ENCODE measurements around the gene IL17F.
"Not testable (repeated sequence)": the region's sequence is repeated elsewhere in the genome, so short reads cannot be mapped to it uniquely, and the experiment has no call there.

IL17F gene

DNA sequence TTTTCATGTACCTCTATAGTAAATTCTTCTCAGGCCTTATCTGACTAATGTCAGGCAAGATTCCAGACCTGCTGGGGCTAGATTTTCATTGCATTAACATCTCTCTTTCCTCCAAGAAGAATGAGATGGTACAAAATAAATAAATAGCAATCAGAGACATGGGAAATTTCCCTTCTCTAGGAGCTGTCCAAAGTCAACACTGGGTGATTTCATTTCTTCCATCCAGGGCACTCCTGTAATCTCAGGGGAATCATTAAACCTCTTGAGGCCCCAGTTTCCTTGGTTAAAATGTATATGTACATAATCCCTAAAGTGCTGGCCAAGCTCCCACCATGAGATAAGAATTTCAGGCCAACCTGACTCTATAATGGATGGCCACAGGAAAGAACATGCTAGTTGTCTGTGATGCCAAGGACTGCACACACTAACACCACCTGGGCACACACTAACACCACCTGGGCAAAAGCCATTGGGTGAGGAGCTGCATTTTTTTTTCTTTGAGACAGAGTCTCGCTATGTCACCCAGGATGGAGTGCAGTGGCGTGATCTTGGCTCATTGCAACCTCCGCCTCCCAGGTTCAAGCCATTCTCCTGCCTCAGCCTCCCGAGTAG is 912 bp downstream of the IL17F start:
- DNase-seq: no peak

DNA sequence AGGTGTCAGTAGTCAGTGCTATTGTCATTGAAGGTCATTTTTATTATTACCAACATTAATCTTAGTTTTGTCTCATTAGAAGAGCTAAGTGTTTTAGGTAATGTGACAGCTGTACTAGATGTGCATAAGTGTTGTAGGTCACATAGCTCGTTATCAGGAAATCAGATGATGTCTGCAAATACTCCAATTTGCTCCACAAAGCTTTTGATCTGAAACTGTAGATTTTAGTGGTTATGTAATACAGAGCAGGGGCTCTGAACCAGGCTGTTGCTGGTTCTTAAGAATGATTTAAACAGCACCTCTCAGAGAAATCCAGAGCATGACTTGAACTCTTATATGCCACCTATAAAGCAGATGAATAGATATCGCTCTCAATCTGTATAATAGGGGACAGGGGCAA is 2.5 kb downstream of the IL17F start:
- DNase-seq: no peak

DNA sequence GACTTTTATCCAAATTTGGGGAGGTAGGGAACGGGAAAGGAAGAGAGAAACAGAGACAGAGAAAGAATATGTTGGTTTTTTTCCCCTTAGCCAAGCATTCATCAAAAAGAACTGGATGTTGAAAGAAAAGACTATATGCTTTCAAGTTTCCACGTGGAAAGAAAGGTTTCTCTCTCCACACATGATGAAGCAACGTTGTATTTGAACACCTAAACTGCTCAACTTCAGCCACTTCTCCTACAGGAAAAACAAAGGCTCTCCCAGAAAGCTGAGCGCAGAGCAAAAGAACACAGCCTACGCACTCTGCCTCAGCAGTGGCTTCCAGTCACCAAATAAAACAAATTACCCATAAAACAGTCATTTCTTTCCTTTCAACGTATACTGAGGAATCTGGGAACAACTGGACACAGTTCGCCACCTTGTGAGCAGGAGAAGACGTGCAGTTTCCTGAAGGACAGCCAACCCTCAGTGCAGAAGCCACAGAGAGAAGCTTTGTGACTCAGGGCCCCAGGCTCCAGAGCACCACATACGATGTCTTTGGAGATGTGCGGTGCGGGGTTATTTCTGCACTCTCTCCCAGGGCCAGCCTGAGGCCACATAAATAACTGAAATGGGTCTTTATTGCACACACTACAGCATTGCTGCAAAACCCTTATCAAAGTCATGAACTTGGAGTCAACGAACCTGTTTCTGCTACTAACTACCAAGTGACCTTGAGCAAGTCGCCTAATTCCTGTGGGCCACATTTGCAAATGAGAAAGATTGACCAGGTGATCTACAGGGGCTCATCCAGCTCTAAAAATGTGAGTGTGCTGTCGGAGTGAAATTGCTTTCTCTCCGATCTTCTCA is 10.1 kb downstream of the IL17F start:
- DNase-seq: peak in 1 of 2 donors; percentile 1

DNA sequence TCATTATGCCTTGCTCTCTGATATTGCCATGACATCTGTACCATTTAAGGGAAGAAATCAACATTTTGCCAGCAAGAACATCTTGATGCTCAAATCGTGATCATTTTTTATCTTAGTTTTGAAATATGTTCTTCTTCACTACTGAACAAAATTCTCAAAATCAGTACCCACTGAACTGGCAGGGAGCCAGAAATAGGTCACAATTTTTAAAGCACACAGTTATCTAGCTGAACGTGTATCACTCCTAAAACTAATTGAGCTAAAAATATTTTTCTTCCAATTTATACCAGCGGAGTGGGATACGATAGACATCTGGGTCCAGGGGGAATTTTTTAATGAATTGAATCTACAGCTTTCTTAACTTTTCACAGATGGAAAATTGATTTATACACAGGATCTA is 11.3 kb downstream of the IL17F start:
- DNase-seq: no peak

DNA sequence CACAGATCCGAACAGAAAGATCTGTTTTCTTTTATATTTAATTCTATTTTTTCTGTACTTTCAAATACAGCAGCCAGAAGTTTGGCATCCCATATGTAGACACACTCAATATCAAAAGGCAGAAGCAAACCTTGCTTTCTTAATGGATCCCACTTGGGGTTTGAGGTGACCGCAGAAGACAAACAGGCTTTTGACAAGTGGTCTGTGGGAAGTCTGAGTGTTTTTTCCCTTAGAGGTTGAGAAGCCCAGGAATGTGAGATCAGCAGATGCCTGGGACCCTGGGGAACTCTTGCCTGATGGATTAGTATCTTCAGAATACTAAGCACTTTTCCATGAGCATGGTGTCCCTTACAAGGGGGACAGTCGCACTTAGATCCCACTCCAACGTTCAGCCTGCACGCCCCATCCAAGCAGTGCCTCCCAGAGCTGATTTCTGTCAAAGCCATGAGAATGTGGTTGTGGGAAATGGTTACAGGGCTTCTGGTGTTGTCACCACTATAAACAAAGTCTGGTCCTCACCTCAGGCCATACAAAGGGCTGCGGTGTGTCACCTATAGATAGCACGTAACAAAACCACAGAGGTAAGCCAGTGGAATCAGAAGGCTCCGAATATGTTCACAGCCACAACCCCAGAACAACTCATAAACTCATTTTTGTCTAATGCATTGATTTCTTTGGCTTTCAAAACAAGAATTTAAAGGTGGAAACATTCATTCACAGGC is 12.7 kb downstream of the IL17F start:
- DNase-seq: no peak

DNA sequence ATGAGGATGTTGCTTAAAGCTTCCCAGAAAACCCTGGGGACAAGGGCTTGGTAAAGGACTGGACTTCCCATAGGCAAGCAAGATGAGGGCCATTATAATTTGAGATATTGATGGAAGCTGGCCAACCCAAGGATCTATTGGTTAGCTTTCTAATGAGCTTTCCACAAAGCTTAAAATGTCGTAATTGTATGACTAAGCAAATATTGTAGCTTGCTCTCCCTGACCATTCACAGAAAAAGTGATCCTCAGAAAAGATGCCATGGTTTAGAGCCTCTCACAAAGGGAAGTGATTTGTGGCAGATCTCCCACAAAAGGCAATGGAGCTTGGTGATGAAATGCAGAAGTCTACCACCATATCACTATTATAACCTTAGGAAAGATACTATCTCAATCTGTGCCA is 13.6 kb downstream of the IL17F start:
- peak; percentile 1 to 15 for DNase-seq

DNA sequence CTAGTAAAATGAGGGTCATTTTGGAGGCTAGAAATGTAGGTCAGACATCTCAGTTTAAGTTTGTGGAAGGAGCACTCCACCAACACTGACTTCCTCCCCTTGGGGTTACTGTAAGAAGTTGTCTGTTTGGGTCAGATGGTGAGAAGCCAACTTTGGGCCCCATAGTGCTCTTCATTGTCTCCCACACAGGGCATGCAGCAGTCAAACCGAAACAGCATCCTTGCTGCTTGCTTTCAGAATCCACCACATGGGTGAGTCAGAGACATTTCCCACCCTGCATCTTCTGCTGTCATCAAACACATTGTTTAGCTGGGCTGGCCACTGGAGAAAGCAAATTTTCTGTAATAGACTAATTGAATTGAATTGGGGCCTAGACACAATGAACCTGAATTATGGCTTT is 16.8 kb downstream of the IL17F start:
- DNase-seq: no peak

DNA sequence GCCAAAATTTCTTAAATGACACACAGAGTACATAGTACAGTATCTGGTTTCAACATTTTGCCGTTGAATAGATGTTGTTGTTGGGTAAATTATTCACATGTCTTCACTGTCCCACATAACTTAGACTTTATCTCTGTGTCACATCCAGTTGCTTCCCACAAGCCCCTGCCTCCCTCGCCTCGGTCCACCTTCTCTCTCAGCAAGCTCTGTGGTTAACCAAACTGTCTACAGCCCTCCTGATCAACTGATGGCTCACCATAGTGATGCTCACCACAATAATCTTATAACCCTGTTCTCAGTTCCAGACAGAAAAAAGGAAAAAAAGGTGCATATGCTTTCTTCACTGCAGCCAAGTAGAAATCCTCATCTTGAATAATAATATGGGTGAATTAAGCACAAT is 23.0 kb downstream of the IL17F start:
- DNase-seq: no peak

DNA sequence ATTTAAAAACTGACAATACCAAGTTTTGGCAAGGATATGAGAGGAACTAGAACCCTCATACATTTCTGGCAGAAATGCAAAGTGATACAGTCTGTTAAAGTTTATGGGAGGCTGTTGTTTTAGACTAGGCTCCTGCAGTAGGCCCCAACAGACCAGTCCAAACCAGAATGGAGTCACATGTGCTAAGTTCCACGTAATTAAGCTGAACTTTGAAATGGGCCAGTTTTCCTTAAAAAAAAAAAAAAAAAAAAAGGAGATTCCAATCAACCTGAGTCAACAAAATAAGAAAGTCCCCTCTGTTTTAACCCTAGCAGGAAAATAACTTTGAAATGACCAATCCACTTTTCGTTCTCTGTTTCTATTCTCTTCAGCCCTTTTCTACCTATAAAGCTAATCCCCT is 26.5 kb downstream of the IL17F start:
- DNase-seq: no peak

DNA sequence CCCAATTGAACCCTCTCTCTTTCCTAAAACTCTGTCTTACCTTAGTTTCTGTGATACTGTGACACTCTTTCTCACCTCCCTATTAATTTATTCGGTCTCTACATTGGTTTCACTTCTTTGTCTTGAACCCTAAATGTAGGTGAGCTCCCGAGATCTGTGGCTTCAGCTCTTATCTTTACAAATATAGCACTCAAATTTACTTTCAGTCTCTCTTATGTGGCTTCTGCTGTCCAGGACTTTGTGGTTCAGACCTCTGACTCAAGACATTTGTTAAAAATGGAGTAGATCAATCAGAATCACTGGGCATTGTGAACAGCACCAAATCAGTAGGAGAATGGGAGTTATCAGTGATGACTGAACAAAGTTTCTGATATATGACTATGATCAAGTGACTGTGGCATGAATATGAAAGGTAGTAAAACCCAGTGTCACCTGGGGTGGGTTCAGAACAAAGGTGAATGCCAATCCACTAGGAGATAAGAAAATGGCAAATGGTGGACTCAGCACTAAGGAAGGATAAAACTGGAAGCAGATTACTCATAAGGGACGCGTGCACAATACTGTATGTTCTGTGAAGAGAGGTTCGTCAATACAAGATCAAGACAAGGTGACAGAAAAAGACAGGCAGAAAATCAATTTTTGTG is 27.2 kb downstream of the IL17F start:
- DNase-seq: no peak

DNA sequence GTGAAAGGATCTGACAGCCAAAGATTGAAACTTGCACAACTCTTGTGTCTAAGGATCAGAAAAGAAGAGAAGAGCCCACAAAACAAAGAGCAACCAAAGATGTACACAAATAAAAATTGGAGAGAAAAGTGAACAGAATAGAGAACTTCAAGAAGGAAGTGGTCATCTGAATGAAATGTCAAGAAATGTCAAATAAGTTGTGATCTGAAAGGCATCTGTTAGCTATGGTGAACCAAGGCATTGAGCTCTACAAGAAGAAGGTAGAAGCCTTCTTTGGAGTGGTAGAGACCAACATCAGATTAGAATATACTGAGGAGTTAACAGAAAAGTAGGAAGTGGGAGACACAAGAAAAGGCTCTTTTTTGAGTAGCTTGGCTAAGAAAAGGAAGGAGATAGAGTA is 28.5 kb downstream of the IL17F start:
- DNase-seq: no peak

DNA sequence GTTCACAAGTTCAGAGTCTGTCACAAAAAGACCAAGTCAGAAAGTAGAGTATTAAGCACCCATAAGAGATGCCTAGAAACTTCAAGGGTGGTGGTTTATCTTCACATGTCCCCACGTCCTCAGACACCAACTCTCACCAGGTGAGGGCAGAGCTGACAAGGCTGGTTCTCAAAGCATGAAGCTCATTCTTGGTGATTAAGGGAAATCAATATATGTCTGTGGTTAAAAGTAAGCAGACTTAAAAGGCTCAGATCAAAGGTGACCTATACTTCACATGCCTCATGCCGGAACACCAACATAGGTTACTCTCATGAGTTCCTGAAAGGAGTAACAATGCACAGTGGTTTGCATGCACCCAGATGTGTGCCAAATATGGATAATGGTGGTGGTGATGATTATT is 31.2 kb downstream of the IL17F start:
- DNase-seq: no peak

DNA sequence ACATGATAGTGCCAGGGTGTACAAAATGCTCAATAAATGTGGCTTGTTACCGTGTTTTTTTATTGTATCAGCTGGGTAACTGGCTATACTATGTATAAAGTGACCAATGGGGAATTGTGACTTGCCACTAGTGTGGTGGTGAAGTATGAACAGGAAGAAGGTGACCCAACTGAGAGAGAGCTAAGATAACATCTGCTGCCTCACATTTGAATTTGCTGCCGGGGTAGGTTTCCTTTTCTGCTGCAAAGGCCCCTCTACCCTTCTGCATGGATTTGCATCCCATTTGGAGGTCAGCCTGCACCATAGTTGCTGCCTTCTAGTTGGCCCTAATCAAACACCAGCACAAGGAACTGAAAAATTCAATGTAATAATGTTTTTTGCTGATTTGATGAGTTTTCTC is 34.1 kb downstream of the IL17F start:
- no peak for DNase-seq

DNA sequence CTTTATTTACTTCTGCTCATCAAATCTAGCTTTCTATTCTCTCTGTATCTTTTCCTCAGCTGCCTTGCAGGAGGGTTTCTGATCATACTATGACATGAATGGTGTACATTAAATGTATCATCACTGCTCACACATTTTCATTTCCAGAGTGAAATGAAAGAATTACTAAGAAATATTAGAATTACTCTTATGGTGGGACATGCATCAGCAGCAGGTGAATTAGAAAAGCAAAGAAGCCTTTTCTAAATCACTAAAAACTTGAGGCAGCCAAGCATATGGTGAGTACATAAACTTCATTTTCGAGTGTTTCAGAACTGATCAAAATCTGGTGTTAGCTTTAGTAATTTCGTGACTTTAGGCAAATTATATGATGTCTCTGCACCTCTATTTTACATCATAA is 34.5 kb downstream of the IL17F start:
- no peak for DNase-seq

DNA sequence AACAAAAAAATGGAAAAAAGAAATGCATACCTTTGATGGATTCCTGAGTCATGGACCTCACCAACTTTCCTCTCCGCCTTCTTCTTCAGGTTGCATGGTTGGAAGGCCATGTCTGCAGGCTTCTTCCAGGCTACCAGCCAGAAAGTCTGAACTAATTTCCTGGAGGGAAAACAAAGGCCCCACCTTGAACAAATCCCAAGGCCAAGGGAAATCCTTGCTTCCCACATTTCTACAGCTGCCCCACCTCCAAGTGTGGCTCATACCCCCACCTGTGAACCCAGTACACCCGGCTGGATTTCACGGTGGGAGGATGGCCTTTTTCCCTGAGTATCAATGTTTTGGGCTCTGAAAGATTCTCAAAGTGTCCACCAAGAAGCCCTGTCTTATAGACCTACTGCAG is 35.7 kb downstream of the IL17F start:
- DNase-seq: no peak

DNA sequence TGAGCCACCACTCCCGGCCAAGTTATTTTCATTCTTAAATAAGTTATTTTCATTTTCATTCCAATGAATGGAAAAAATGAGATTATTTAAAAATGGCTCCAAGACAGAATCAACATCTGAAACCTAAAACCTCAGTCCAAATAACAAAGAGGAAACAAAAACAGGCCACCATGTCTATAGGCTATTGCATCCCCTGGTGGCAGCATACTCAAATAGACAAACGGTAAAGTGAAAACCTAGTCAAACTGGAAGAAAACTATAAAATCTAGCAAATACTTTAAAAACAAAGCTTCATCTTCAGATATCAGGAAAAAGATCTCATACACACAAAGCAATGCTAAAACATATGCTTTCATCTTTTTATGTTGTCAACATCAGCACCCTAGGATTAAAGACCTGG is 37.2 kb downstream of the IL17F start:
- no peak for DNase-seq

DNA sequence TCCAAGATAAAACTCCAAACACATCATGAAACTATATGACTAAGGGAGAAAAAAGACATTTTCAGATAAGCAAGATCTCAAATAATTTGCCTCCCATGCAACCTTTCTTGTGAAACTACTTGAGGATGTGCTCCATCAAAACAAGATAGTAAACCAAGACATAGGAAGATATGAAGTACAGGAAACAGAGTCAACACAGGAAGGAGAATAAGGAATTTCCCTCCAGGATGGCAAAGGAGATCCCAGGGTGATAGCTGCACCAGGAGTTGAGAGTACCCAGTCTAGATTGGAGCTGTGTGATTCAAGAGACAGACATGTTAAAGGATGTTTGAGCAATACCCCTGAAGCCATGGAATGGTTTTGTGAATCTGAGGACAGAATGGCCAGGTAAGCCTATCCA is 42.8 kb downstream of the IL17F start:
- DNase-seq: no peak

DNA sequence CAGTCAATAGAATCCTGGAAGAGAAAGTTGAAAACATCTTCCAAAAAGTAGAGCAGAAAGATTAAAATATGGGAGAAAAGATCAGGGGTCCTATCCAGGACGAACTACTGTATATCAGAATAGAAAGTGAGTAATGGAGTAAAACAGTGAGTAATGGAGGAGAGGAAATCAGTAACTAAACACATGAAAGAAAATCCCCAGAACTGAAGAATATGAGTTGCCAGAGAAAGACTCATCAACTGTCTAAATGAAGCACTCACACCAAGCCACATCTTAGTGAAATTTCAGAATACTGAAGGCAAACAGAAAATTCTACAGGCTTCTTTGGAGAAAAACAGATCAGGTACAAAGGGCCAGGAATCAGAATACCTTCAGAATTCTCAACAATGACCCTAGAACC is 43.3 kb downstream of the IL17F start:
- no peak for DNase-seq

DNA sequence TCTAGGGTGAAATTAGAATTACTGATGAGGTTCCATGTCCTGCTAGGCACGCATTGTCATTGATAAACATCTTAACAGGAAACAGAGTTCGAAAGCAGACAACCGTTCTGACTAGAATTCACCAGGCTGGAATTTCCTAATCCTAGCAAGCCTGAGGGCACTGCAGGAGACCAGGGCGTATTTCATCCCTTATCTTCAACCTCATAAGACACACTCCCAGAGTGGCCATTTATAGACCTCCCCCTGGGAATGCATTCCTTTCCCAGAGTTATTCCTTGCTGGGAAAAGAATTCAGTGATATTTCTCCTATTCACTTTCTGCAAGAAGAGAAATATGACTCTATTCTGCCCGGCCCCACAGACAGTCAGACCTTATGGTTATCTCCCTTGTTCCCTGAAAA is 44.2 kb downstream of the IL17F start:
- not testable (repeated sequence) for DNase-seq

DNA sequence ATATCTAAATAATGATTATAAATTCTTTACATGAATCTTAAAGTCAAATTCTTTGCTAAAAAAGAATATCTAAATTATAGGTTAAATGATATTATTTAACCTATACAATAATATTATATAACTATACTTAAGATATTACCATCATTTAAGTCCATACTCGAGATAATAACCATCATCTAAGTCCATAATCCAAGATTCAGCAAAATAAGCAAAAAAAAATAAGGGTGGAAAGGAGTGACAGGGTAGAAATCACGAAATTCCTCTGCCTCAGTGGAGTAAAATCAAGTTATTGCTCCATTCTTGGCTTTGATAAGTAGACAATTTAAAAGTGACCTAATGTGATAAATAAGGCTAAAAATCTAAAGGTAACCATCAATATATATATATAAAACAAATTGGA is 48.4 kb downstream of the IL17F start:
- no peak for DNase-seq

DNA sequence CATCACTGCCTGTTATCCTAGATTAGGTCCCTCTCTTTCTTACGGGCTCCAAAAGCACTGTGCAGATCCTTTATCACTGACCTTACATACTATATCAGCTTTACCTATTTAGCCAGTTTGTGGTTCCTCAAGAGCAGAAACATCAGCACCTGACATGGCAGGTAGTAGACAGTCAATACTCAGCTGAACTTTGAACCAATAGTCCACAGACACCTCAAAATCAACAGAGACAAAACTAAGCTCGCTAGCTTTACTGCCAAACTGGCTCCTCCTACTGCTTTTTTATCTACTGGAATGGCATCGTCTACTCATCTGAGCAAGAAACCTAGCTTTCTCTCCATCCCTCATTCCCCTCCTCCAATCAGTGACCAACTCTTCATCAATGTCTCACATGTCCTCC is 52.5 kb downstream of the IL17F start:
- DNase-seq: no peak

DNA sequence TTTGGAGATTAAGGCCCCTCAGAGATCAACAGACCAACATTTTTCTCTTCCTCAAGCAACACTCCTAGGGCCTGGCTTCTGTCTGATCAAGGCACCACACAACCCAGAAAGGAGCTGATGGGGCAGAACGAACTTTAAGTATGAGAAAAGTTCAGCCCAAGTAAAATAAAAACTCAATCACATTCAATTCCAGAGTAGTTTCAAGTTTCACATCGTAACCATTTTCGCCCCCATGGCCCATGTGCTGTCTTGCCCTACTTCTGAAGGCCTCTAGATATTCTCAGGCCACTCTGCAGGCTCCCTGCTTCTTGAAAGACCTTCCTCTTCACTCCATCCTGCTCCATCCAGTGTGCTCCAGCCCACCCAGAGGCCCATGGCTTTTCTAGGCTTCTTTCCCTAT is 53.9 kb downstream of the IL17F start:
- DNase-seq: no peak

DNA sequence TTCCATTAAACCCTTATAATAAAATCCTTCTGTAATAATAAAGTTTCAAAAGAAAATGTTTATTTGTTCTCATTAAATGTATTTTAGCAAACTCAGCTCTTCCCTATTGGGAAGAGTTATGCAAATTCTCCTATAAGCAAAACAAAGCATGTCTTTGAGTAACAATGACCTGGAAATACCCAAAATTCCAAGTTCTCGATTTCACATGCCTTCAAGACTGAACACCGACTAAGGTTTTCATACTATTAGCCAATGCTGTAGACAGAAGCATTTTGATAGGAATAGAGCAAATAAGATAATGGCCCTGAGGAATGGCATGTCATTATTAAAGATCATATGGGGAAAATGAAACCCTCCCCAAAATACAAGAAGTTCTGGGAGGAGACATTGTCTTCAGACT is 54.3 kb downstream of the IL17F start:
- no peak for DNase-seq
